ENCODE data around the gene VPS45. TPM values are rescaled to one million over a fixed set of nuclear protein-coding genes. Genes with fewer than 3 reads are reported as not detected.

The VPS45 gene
- total and polyA plus RNA-seq, 2 of the 4 experiments (the other 2 are of a cell fraction), result 32.4 to 33.3 TPM

Other genes starting within 250 kb of the VPS45 start
- 3.4 and 4.4 TPM in 2 replicates for gene BOLA1, start 168.2 kb upstream of the VPS45 start, total RNA-seq (2012; rRNA removed)
- gene BOLA1, start 168.2 kb upstream of the VPS45 start, polyA plus RNA-seq (2012; rRNA removed), result 12.6 and 14.2 TPM in 2 replicates
- gene SV2A, start 149.9 kb upstream of the VPS45 start, total RNA-seq (2012; rRNA removed), result 15.4 and 16.4 TPM in 2 replicates
- gene SV2A, start 149.9 kb upstream of the VPS45 start, polyA plus RNA-seq (2012; rRNA removed), result 18.1 and 19.6 TPM in 2 replicates
- gene SF3B4, start 140.0 kb upstream of the VPS45 start, total RNA-seq (2012; rRNA removed), result 6.6 and 11.4 TPM in 2 replicates
- 62.6 and 64.4 TPM in 2 replicates for gene SF3B4, start 140.0 kb upstream of the VPS45 start, polyA plus RNA-seq (2012; rRNA removed)
- 1.7 and 2.0 TPM in 2 replicates for gene MTMR11, start 130.9 kb upstream of the VPS45 start, total RNA-seq (2012; rRNA removed)
- gene MTMR11, start 130.9 kb upstream of the VPS45 start, polyA plus RNA-seq (2012; rRNA removed), result 14.3 and 14.6 TPM in 2 replicates
- 18.1 and 18.6 TPM in 2 replicates for gene OTUD7B, start 57.0 kb upstream of the VPS45 start, total RNA-seq (2012; rRNA removed)
- 6.9 and 7.5 TPM in 2 replicates for gene OTUD7B, start 57.0 kb upstream of the VPS45 start, polyA plus RNA-seq (2012; rRNA removed)
- gene PLEKHO1, start 82.1 kb downstream of the VPS45 start, total RNA-seq (2012; rRNA removed), result 51.4 and 53.3 TPM in 2 replicates
- 50.4 and 56.0 TPM in 2 replicates for gene PLEKHO1, start 82.1 kb downstream of the VPS45 start, polyA plus RNA-seq (2012; rRNA removed)
- 5.9 and 30.0 TPM in 2 replicates for gene ANP32E, start 168.3 kb downstream of the VPS45 start, total RNA-seq (2012; rRNA removed)
- gene ANP32E, start 168.3 kb downstream of the VPS45 start, polyA plus RNA-seq (2012; rRNA removed), result 11.9 and 18.4 TPM in 2 replicates
- not detected in 2 replicates for gene CA14, start 190.0 kb downstream of the VPS45 start, total RNA-seq (2012; rRNA removed)
- not detected in 2 replicates for gene CA14, start 190.0 kb downstream of the VPS45 start, polyA plus RNA-seq (2012; rRNA removed)
- 61.9 and 62.0 TPM in 2 replicates for gene APH1A, start 201.2 kb downstream of the VPS45 start, total RNA-seq (2012; rRNA removed)
- 92.1 and 94.2 TPM in 2 replicates for gene APH1A, start 201.2 kb downstream of the VPS45 start, polyA plus RNA-seq (2012; rRNA removed)
- 30.3 and 33.5 TPM in 2 replicates for gene C1orf54, start 205.0 kb downstream of the VPS45 start, total RNA-seq (2012; rRNA removed)
- 39.6 and 44.2 TPM in 2 replicates for gene C1orf54, start 205.0 kb downstream of the VPS45 start, polyA plus RNA-seq (2012; rRNA removed)
- gene CIART, start 214.8 kb downstream of the VPS45 start, total RNA-seq (2012; rRNA removed), result 13.9 and 18.1 TPM in 2 replicates
- 15.5 and 16.5 TPM in 2 replicates for gene CIART, start 214.8 kb downstream of the VPS45 start, polyA plus RNA-seq (2012; rRNA removed)
- gene MRPS21, start 226.1 kb downstream of the VPS45 start, total RNA-seq (2012; rRNA removed), result 45.5 and 52.3 TPM in 2 replicates
- gene MRPS21, start 226.1 kb downstream of the VPS45 start, polyA plus RNA-seq (2012; rRNA removed), result 74.6 and 76.6 TPM in 2 replicates